KBM-7 (cell line): ENCODE data around the gene IMMP2L.

Experiments
- DNase-seq: peaks from one replicate; pipeline ENCODE4 v3.0.0-alpha.2; 2015
- in situ Hi-C: fragments of 300-500 bp; cut with MboI; formaldehyde crosslinking; loops from 2 replicates; pipeline ENCODE4 v1.14.3; 2020; ENCODE audit warnings: low sequenced_read_pairs, low pct_unique_long_range_greater_than_20kb, mixed read lengths

Gene IMMP2L

DNA sequence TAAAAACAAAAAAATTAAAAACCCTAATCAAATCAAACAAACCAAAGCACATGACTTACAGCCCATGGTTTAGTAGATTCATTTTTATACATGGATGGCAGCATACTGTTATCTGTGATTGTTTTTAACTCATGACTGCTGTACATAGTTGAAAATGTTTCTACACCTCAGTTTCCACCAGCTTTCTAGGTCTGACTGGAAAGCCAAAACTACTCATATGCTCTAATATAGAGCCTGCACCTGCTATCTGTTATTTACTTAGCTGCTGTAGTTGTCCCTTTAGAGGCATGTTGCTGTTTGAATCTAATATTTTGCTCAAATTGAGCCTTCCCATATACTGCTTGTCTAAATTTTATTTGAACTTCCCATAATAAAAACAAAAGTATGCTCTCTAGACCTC, 761.3 kb downstream of the IMMP2L start:
- no peak for DNase-seq
- in situ Hi-C loops = no loop called here

DNA sequence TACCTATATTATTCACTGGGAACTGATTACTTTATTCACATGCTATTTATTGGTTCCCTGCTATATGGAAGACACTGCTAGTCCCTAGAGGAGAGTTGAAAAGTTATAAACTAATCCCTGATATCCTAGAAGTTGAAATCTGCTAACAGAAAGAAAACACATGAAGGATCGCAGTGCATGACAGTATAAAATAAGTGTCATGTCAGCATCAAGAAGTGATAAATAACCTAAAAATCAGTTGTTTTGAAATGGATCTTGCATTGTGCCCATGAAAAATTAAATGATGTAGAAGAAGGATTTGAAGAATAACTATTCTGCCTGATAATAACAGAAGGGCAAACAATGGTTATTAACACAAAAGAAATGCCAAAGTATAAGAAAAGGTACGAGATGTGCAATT, 764.6 kb downstream of the IMMP2L start:
- in situ Hi-C loops = no loop called here
- DNase-seq = no peak

DNA sequence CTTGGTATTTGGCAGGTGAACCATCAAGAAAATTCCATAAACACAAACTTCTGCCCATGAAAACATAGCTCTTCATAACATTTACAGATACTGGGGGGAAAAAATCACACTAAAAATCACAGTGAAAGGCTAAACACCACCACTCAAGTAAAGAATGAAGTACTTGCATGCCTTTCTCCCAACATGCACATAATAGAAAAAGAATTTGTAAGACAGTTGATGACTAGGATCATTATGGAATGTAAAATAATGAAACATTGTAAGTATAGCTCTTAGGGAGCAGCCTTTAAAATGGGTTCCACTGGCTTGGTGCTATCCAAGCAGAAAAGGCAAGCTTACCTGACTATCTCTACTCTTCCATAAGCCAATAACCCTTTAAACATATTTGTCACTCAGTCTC, 771.3 kb downstream of the IMMP2L start:
- in situ Hi-C loops = no loop called here

DNA sequence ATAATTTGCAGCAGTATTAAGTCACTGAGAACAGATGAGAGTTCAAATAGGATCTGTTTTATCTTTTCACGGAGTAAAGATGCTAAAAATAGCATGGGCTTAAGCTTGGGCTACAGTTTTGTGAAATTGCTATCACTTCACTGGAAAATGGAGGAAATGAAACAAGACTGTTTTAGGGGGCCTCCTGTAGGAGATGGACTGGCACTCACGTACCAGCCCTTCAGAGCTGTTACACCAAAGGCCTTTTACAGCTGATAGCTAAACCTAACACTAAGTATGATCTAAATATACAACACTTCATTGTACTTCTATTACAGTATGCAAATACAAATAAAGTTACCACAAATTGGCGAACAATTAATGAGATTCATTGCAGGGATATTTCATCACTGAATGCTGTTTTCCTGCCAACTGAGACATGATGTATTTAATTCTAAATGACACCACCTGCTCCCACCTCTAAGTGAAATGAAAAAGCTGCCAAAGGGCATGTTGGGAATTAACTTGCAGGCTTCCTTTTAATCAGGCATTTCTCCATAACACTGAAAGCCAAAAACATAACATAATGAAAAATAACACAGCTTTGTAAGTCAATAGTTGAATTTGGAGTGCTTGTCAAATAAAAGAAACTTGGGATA, 775.8 kb downstream of the IMMP2L start:
- no peak for DNase-seq
- in situ Hi-C loops = no loop called here

More for the DNA sequence above, 771.3 kb downstream of the IMMP2L start:
- no peak for DNase-seq

DNA sequence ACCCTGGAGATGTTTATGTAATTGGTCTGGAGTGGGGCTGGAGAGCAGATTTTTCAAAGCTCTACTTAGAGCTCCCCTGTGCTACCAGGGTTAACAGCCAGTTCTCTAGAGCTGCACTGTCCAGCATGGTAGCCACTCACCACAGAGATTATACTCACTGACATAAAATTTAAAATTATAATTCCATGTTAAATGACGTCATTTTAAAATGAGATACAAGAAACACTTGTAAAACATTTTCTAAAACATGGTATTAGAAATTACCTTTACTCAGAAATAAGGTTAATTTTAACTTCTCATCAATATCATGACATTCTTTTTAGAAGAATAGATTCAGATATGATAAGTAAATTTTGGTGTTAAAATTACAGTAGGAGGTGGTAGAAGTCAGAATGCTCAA, 777.5 kb downstream of the IMMP2L start:
- in situ Hi-C loops = no loop called here
- DNase-seq = no peak

DNA sequence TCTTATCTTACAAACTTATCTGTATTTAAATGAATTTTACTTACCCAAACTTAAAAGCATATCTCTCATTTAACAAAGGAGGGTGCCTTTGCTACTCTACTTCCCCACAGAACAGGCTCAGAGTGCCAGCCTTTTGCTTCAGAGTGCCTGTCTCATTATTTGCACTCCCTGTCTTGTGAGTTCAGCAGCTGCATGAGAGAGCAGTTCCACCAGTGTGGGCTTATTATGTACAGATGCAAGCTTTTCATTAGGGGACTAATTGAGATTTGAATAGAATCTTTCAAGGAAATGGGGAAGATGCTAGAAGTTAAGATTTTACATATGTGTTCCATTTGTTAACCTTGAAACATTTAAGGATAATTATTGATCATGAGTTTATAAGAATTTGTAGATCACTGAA, 781.6 kb downstream of the IMMP2L start:
- DNase-seq = no peak
- in situ Hi-C loops = no loop called here

DNA sequence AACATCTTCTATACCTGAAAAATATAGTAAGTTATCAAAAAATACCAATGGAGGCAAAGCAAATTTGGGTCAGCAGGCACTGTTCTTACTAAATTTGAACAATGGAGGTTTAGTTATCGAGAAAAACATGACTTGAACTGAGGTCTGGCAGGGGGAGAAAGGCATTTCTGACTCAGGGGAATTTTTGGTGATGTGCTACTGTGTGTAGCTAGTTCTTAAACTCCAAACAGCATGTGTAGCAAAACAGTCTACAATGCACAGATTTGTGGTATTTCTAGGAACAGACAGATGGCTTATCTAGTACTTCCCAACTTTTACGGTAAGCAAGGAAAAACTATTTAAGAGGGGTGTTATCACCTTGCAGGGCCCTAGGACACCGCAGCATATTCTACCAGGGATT, 783.0 kb downstream of the IMMP2L start:
- in situ Hi-C loops = no loop called here
- DNase-seq = no peak

DNA sequence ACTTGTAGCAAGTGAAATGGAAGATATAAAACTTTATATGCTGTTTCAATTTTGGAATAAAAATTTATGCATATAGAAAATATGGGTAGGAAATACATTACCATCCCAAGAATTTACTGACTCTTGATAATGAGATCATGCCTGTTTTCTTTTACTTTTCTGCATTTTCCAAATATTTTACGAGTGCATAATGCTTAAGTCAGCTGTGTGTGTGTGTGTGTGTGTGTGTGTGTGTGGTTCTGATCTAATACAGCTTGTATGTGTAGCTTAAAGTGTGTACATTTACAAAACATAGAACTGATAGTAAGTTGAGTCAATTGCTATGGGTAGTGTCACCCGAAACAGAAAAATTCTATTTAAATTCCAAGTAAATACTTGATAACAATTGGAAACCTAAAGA, 787.2 kb downstream of the IMMP2L start:
- in situ Hi-C loops = no loop called here
- DNase-seq = no peak

DNA sequence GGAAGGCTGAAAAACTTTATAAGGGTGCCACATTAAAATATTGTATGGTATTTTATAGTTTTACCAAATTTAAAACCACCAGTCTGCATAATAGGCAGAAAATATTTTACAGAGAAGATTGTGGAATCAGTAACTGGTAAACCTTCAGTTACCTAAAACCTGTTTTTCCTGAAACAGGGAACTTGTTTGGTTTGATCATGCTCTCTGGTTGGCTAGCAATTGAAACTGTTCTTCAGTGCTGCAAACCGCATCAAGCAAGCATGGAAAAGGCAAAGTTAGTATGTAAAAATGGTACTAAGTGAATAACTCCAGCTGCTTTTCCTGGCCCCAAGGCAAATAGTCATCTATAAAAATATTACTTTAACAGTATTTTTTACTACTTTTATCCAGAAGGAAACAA, 788.2 kb downstream of the IMMP2L start:
- in situ Hi-C loops = no loop called here

DNA sequence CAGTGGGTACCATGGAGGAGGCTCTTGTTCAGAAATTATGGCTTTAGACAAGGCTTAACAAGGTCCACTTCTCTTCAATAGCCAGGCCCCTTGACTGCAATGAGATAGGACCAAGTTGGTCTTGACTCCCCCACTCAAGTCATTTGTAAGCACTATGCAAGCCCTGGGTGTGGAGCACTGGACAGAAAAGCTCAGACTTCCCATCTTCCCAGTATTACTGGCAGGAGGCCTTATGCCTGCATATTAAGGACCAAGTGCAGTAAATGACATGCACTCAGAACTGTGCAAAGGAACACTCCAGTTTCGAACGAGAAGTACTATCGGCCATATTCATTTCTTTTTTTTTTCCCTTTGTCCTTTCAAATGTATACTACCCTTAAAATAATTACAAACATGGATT, 789.7 kb downstream of the IMMP2L start:
- in situ Hi-C loops = no loop called here
- DNase-seq = no peak

More for the DNA sequence above, 788.2 kb downstream of the IMMP2L start:
- DNase-seq = no peak

DNA sequence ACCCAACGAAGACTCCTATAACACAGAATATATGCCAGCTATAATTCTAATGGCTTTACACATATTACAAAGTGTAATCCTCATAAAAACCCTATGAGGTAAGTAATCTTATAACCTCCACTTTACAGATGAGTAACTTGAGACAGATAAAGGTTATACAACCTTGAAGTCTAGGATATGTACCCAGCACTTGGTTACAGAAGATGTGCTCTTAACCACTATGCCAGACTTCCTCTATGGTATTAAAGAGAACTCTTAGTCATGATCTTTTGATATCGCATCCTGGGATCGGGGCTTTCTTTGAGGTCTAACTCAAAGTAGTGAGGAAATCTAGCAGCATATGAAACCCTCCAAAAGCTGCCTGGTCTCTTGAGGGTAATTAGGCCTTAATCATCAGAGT, 790.6 kb downstream of the IMMP2L start:
- DNase-seq = no peak
- in situ Hi-C loops = no loop called here

DNA sequence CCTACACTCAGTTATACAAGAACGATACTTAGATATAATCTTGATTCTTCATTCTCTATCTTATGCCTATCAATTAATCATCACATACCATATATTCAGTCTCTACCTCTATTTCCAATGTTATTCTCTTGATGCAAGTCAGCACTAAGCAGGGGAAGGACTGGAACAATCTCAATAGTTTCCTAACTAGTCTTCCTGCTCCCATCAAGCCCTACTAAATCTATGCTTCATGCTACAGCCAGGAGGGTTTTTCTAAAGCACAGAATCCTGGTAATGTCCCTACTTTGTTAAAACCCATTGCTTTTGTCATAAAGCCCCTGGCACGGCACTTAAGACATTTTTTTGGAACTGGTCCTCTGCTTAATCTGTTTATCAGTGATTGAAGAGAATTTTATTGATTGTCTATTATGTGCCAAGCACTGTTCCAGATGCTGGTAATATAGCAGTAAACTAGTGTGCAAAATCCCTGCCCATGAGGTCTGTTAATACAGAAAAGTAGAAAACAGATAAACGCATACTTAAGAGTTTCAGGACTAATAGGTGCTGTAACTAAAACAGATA, 794.7 kb downstream of the IMMP2L start:
- in situ Hi-C loops = no loop called here
- no peak for DNase-seq

DNA sequence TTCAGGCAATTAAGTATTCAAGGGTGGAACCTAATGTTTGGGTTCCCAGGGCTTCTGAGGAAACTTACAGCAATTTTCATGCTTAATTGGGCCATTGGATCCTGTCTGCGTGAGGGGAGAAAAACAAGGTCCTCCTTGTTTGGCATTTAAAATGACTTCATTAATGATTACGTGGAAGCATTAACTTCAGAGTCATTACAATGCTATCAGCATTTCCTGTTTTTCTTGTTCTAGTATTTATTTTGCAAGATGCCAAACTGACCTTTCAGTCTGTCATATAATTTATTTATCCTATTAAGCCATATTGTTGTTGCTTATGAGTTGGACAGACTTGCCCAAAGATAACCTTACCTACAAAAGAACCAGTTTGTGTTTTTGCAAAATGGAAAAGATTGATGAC, 795.4 kb downstream of the IMMP2L start:
- in situ Hi-C loops = no loop called here
- DNase-seq = no peak

DNA sequence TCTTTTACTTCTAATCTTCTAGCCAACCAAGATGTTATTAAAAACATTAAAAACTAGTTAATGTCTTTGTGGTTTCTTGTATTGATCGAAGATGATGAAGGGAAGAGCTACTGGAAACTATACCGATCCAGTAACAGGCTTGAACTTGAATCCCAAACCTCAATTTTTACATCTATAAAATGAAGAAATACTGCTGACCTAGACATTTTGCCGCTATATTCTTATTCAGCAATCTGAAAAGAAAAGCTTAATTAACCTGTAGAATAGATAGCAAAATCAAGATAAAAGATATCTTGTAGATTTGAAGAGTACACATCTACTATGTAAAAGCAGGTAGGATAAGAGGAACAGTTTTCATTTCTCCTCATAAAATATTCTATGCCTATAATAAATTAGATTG, 797.4 kb downstream of the IMMP2L start:
- no peak for DNase-seq
- in situ Hi-C loops = no loop called here

DNA sequence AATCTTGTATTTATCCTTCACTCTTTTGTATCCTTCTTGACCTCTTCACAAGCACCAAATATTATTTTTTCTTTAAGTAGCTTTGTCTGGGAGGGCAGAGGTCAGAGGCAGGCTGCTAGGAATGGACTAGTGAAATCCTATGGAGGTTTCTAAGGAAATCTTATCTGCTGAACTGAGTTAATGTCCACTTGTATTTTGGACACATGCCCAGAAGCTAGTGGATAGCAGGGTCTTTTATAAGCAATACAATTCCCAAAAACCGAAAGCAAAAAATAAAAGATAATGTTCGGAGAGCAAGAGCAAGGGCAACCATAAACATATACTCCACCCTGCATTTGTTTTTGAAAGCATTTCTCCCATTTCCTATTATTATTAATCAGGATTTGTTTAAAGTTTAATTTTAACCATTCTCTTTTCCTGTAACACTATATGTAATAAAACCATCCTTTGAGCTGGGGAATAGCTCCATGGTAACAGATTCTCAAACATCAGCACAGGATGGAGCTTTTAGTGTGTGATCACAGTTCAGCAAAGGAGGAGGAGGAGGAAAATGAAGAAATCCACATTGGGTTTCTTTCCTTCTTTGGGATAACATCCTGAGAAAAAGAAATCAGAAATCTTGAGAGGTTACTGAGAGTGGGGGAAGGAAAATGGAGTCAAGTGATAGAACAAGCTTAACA, 799.6 kb downstream of the IMMP2L start:
- DNase-seq = no peak
- in situ Hi-C loops = no loop called here

DNA sequence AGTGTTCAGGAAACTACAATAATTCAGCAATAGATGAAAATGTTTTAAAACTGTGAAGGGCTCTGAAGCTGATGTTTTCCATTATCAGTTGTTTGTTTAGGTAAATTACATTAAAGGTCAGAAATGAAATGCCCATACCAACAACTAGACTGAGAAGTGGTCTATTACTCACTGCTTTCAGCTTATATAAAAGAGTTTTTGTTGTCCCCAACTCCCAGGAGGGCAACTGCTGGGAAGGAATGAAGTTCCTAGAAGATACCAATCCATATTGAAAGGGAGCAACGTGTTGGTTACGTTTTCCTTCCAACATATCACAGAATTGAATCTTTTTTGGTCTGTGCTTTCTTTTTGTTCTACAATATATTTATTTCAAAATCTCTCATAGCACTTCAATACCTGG, 802.0 kb downstream of the IMMP2L start:
- DNase-seq = no peak
- in situ Hi-C loops = no loop called here

DNA sequence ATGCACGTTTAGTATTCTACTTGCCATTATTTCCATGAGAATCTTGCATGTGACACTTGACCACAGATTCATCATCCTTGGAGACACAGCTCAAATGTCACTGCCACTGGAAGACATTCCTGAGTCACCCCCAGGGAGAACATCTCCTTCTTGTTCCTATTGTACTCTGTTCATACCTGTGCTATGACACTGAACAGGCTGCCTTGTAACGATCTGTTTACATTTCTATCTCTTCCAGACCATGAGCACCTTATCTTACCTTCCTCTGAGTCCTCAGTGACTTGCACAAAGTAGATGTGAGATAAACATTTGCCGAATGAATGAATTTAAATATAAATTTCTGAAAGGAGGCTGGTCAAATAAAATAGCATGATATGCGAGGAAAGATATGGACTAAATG, 803.2 kb downstream of the IMMP2L start:
- in situ Hi-C loops = no loop called here
- no peak for DNase-seq

DNA sequence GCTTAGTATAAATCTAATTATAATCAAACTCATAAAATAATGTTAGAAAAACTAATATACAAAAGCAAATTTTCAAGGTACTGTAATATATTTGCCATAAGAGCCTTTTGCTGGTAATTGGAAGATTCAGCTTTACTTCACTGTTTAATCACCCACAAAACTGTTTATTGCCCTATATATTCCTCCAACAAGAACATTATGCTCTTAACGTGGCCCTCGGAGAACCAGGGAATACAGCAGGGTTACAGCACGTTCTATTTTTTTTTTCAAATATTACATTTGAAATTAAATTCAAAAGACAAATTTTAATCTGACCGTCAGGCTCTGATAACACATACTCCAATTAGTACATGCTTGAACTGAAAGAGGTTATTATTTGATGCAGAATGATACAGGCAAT, 807.6 kb downstream of the IMMP2L start:
- in situ Hi-C loops = no loop called here
- no peak for DNase-seq

DNA sequence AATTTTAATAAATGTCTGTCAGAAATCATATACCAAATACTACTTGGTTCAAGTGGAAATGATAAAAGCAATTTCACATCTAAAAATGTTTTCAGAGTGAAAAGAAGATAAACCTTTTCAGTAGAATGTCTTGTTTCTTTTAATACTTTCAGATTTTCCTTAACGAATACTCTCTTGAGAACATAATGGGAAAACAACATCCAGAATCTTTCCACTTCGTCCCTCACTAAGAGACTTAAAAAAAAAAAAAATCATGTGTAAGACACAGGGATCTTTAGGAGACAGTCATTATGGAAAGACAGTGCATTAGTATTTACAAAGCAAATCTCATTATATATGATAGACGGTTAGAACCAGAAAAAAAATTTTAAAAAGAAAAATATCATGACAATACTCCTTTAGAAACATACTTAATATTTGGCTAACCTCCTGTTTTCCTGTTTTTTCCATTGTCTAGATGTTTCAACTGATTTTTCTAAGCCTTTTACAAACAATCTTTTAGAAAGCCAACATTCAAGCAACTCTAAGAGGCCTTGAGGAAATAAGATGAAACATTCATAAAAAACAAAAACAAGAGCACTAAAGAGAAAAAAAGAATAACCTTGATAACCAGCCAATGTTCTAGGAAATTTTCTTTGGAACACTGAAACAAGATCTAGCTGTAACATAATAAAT, 811.2 kb downstream of the IMMP2L start:
- no peak for DNase-seq
- in situ Hi-C loops = no loop called here

DNA sequence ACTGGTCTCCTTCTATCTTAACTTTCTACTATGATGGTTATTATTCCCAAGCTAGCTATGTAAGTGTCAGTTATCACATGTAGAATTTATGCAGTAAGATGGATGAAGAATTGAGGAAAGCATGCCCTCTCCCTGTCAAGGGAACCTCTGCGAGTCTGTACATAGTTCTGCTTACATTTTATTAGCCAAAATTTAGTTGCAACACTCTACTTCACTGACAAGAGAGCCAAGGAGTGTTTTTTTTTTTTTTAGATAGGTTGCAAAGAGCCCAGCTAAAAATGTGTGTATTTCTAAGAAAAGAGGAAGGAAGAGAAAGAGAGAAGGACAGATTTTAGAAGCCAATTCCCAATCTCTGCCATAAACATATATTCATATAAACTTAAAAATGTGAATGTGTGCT, 829.1 kb downstream of the IMMP2L start:
- peak; percentile 36 for DNase-seq
- in situ Hi-C loops = no loop called here
